ENCODE data around the gene PLCG2.

GRCh38 chr16:81755915-81756614 lies 23.0 kb upstream of the PLCG2 start:
- TF ChIP-seq ARNTL (CRISPR knock-in tag; IDR thresholded peaks at IDR 0.05; ENCODE audit: borderline replicate concordance, low read depth): no peak
- TF ChIP-seq ZFP30 (CRISPR knock-in tag; IDR thresholded peaks at IDR 0.05): no peak
- no peak for TF ChIP-seq ZFP3 (CRISPR knock-in tag; IDR thresholded peaks at IDR 0.05)
- no peak for TF ChIP-seq ZNF8 (CRISPR knock-in tag; IDR thresholded peaks at IDR 0.05)
- no peak for TF ChIP-seq CREB5 (CRISPR knock-in tag; IDR thresholded peaks at IDR 0.05; ENCODE audit: low read depth)
- TF ChIP-seq POU6F1 (CRISPR knock-in tag; IDR thresholded peaks at IDR 0.05; ENCODE audit: borderline replicate concordance, low read depth): no peak
- TF ChIP-seq TCF4 (CRISPR knock-in tag; IDR thresholded peaks at IDR 0.05; ENCODE audit: borderline replicate concordance): no peak
- TF ChIP-seq ZNF70 (CRISPR knock-in tag; IDR thresholded peaks at IDR 0.05): no peak
- TF ChIP-seq ZNF565 (CRISPR knock-in tag; conservative IDR thresholded peaks at IDR 0.05; ENCODE audit: low read depth): no peak
- TF ChIP-seq ESRRG (CRISPR knock-in tag; IDR thresholded peaks at IDR 0.05): no peak
- no peak for TF ChIP-seq RARB (CRISPR knock-in tag; IDR thresholded peaks at IDR 0.05)
